Measurements from ENCODE around the gene NLRC3. TPM values are rescaled to one million over a fixed set of nuclear protein-coding genes. Genes with fewer than 3 reads are reported as not detected.

NLRC3 gene
- total RNA-seq, 2 experiments from 2014 or later = 14.4 TPM

GRCh38 chr16:3582276-3583165, 5.3 kb upstream of the NLRC3 start:
- Mint-ChIP-seq H3K4me3 (no peak overlapping the region), H3K36me3 (ENCODE audit: low read depth) (peaks cover 4% of the 10 kb centered on the region), H3K9me3 (no peaks in the 10 kb centered on the region), H3K27me3 (ENCODE audit: low read depth) (no peaks in the 10 kb centered on the region), H3K27ac (no peak overlapping the region), H3K4me1 (ENCODE audit: low read depth) (peaks cover 25% of the 10 kb centered on the region)
- CTCF ChIA-PET = no interaction called here
- intact Hi-C loops (cut with micrococcal nuclease) = no loop called here
- DNase-seq = no peak

DNA sequence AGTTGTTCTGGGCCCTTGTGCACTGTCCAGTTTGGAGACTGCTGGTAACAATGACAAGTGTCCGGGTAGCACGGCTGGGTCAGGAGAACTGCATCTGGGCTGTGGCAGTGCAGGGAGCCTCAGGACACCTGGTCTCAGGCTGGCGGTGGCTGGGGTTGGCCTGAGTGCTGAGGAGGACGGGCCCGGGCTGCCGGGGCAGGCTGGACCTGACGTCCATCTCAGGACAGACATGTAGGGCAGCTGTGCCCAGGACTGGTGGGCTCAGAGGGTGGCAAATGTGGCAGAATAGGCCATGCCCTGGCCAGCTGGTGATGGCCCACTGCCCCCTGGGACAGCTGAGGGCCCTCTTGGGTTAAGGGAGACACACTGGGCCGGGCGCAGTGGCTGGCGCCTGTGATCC, 4.2 kb upstream of the NLRC3 start:
- DNase-seq = no peak
- CTCF ChIA-PET = no interaction called here
- no peaks in the 10 kb centered on the region for H3K27me3 Mint-ChIP-seq (ENCODE audit: low read depth)
- no peaks in the 10 kb centered on the region for H3K9me3 Mint-ChIP-seq
- no peak overlapping the region for H3K27ac Mint-ChIP-seq
- H3K36me3 Mint-ChIP-seq (ENCODE audit: low read depth) = peaks cover 9% of the 10 kb centered on the region
- peaks cover 29% of the 10 kb centered on the region for H3K4me1 Mint-ChIP-seq (ENCODE audit: low read depth)
- intact Hi-C loops (cut with micrococcal nuclease) = no loop called here
- no peak overlapping the region for H3K4me3 Mint-ChIP-seq

GRCh38 chr16:3580686-3581085, 3.5 kb upstream of the NLRC3 start:
- H3K9me3 Mint-ChIP-seq = no peaks in the 10 kb centered on the region
- CTCF ChIA-PET = no interaction called here
- peaks cover 32% of the 10 kb centered on the region for H3K4me1 Mint-ChIP-seq (ENCODE audit: low read depth)
- no peak for DNase-seq
- intact Hi-C loops (cut with micrococcal nuclease) = no loop called here
- peaks cover 9% of the 10 kb centered on the region for H3K36me3 Mint-ChIP-seq (ENCODE audit: low read depth)
- no peak overlapping the region for H3K27ac Mint-ChIP-seq
- no peak overlapping the region for H3K4me3 Mint-ChIP-seq
- H3K27me3 Mint-ChIP-seq (ENCODE audit: low read depth) = no peaks in the 10 kb centered on the region

GRCh38 chr16:3580251-3580651, 3.0 kb upstream of the NLRC3 start:
- H3K36me3 Mint-ChIP-seq (ENCODE audit: low read depth) = peaks cover 9% of the 10 kb centered on the region
- H3K4me3 Mint-ChIP-seq = no peak overlapping the region
- DNase-seq = no peak
- H3K27me3 Mint-ChIP-seq (ENCODE audit: low read depth) = no peaks in the 10 kb centered on the region
- H3K9me3 Mint-ChIP-seq = no peaks in the 10 kb centered on the region
- intact Hi-C loops (cut with micrococcal nuclease) = no loop called here
- CTCF ChIA-PET = no interaction called here
- H3K27ac Mint-ChIP-seq = no peak overlapping the region
- peaks cover 36% of the 10 kb centered on the region for H3K4me1 Mint-ChIP-seq (ENCODE audit: low read depth)

DNA sequence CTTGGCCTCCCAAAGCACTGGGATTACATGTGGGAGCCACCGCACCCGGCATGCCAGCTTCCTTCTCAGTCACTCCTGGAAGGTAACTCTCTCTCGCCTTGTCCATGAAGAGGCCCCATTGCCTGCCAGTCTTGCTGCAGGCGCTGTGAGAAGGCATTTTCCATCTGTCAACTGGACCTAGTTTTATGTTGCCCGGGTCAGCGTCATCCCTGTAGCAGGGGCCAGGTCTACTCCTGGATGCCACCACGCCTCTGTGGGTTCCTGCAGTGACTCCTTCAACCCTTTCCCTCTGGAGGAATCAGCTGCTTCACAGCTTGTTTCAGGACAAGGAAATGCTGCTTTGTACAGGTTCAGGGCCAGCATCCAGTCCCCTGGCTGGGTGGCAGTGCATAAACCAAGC, 2.6 kb upstream of the NLRC3 start:
- H3K4me3 Mint-ChIP-seq = no peak overlapping the region
- CTCF ChIA-PET = no interaction called here
- H3K27ac Mint-ChIP-seq = peak overlapping the region; percentile 36
- H3K36me3 Mint-ChIP-seq (ENCODE audit: low read depth) = peaks cover 9% of the 10 kb centered on the region
- DNase-seq = no peak
- no peaks in the 10 kb centered on the region for H3K27me3 Mint-ChIP-seq (ENCODE audit: low read depth)
- intact Hi-C loops (cut with micrococcal nuclease) = loop anchor here (2.0 to 5.0 kb wide), 3 partner anchors 79 to 427 kb away; partner anchors contain the start of gene CLUAP1
- H3K9me3 Mint-ChIP-seq = no peaks in the 10 kb centered on the region
- H3K4me1 Mint-ChIP-seq (ENCODE audit: low read depth) = peaks cover 40% of the 10 kb centered on the region

DNA sequence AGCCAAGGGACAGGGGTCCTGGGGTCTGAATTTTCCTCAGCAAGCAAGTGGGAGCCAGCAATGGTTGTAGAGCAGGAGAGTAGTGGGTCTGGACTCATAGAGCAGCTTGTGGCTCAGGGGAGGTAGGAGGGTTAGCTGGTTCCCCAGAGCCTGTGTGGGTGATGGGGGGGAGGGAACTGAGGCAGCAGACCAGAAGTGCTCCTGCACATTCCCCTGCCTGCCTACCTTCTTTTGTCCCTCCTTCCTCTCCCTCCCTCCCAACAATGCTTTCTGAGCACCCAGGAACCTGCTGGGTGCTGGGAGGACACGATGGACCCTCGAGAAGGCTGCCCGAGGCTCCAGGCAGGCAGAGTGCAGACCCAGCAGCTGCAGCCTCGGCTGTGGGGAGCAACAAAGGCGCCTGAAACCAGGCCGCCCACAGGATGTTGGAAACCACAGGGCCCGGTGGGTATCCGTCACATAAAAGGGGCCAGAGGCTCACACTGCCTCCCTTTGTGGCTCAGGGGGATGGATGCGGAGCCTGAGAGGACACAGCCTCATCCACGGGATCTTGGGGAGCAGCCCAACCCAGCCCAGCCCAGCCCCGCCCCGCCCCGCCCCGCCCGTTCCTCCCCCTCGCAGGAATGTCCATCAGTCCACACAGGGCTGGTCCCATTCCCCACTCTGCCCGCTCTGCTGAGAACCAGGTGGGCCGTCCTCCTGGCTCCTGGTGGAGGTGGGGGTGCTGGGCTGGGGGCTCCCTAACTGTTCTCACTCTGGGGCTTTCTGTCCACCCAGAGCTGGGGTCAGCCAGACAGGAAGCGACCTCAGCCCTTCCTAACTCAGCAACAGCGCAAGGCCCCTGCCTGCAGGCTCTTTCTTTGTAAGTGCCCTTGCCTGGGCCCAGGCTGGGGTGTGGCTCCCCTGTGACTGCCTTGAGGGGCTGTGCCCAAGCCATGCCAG, 1.7 kb upstream of the NLRC3 start:
- Mint-ChIP-seq H3K4me3 (peak overlapping the region; percentile 95), H3K36me3 (ENCODE audit: low read depth) (peaks cover 8% of the 10 kb centered on the region), H3K27me3 (ENCODE audit: low read depth) (no peaks in the 10 kb centered on the region), H3K27ac (peak overlapping the region; percentile 78), H3K9me3 (no peaks in the 10 kb centered on the region), H3K4me1 (ENCODE audit: low read depth) (peaks cover 41% of the 10 kb centered on the region)
- DNase-seq = peak; percentile 77
- intact Hi-C loops (cut with micrococcal nuclease) = loop anchor here (1.0 to 5.0 kb wide), 5 partner anchors 32 to 427 kb away; partner anchors contain the start of genes CLUAP1 and SLX4
- CTCF ChIA-PET = no interaction called here

- intact Hi-C loops (cut with micrococcal nuclease) = loop anchor here (1.0 to 5.0 kb wide), 5 partner anchors 33 to 426 kb away; partner anchors contain the start of genes CLUAP1 and SLX4
- peaks cover 45% of the 10 kb centered on the region for H3K4me1 Mint-ChIP-seq (ENCODE audit: low read depth)
Measured at GRCh38 chr16:3578121-3578520, 918 bp upstream of the NLRC3 start.

GRCh38 chr16:3576211-3576610, 992 bp downstream of the NLRC3 start:
- Mint-ChIP-seq H3K27ac (peak overlapping the region; percentile 92), H3K4me3 (peak overlapping the region; percentile 95), H3K27me3 (ENCODE audit: low read depth) (no peaks in the 10 kb centered on the region), H3K36me3 (ENCODE audit: low read depth) (peaks cover 8% of the 10 kb centered on the region), H3K4me1 (ENCODE audit: low read depth) (peaks cover 52% of the 10 kb centered on the region), H3K9me3 (peaks cover 2% of the 10 kb centered on the region)
- peak; percentile 47 for DNase-seq
- CTCF ChIA-PET = no interaction called here
- intact Hi-C loops (cut with micrococcal nuclease) = loop anchor here (5.0 kb wide), 2 partner anchors 119 to 424 kb away; no protein-coding TSS in a partner anchor

More at GRCh38 chr16:3578121-3578520, 918 bp upstream of the NLRC3 start:
- Mint-ChIP-seq H3K27me3 (ENCODE audit: low read depth) (no peaks in the 10 kb centered on the region), H3K27ac (peak overlapping the region; percentile 78), H3K9me3 (no peaks in the 10 kb centered on the region), H3K4me3 (peak overlapping the region; percentile 95), H3K36me3 (ENCODE audit: low read depth) (peaks cover 7% of the 10 kb centered on the region)
- CTCF ChIA-PET = no interaction called here
- DNase-seq = peak; percentile 77

GRCh38 chr16:3575491-3575890, 1.7 kb downstream of the NLRC3 start:
- H3K4me3 Mint-ChIP-seq = peak overlapping the region; percentile 95
- no peak for DNase-seq
- peak overlapping the region; percentile 81 for H3K27ac Mint-ChIP-seq
- CTCF ChIA-PET = interaction anchor here (0.6 kb wide), 1 partner anchor 19 kb away, joined by 3 read pairs; no protein-coding TSS in a partner anchor
- peaks cover 5% of the 10 kb centered on the region for H3K9me3 Mint-ChIP-seq
- intact Hi-C loops (cut with micrococcal nuclease) = loop anchor here (5.0 kb wide), 2 partner anchors 118 to 423 kb away; no protein-coding TSS in a partner anchor
- peaks cover 53% of the 10 kb centered on the region for H3K4me1 Mint-ChIP-seq (ENCODE audit: low read depth)
- H3K27me3 Mint-ChIP-seq (ENCODE audit: low read depth) = no peaks in the 10 kb centered on the region
- H3K36me3 Mint-ChIP-seq (ENCODE audit: low read depth) = peaks cover 11% of the 10 kb centered on the region

- Mint-ChIP-seq H3K27ac (no peak overlapping the region), H3K4me1 (ENCODE audit: low read depth) (peaks cover 44% of the 10 kb centered on the region), H3K36me3 (ENCODE audit: low read depth) (peaks cover 15% of the 10 kb centered on the region), H3K9me3 (peaks cover 8% of the 10 kb centered on the region), H3K27me3 (ENCODE audit: low read depth) (no peaks in the 10 kb centered on the region), H3K4me3 (no peak overlapping the region)
- CTCF ChIA-PET = interaction anchor here (0.6 kb wide), 1 partner anchor 698 kb away, joined by 3 read pairs; no protein-coding TSS in a partner anchor
- no peak for DNase-seq
- intact Hi-C loops (cut with micrococcal nuclease) = no loop called here
Measured at GRCh38 chr16:3574195-3574594, 3.0 kb downstream of the NLRC3 start.

GRCh38 chr16:3573146-3573815, 3.9 kb downstream of the NLRC3 start:
- no peaks in the 10 kb centered on the region for H3K27me3 Mint-ChIP-seq (ENCODE audit: low read depth)
- H3K4me1 Mint-ChIP-seq (ENCODE audit: low read depth) = peaks cover 35% of the 10 kb centered on the region
- peaks cover 8% of the 10 kb centered on the region for H3K9me3 Mint-ChIP-seq
- H3K36me3 Mint-ChIP-seq (ENCODE audit: low read depth) = peaks cover 15% of the 10 kb centered on the region
- peak overlapping the region; percentile 41 for H3K27ac Mint-ChIP-seq
- H3K4me3 Mint-ChIP-seq = no peak overlapping the region
- CTCF ChIA-PET = no interaction called here
- intact Hi-C loops (cut with micrococcal nuclease) = no loop called here
- no peak for DNase-seq

All from activated naive CD4-positive, alpha-beta T cell treated with anti-CD3 and anti-CD28 coated beads for 36 hours (primary cell).